Nephron (organoid): ENCODE measurements around the gene NRG2.

Experiments
- H3K27ac Mint-ChIP-seq, 3 experiments: 2 replicates each; pipeline ENCODE4 v1.8.0; 2020; ENCODE audit warnings: mixed read lengths in 3 of 3, mild to moderate bottlenecking in 2 of 3, moderate library complexity in 1 of 3
- H3K27me3 Mint-ChIP-seq: 2 replicates; pipeline ENCODE4 v1.8.0; 2021; ENCODE audit warnings: low read depth, mild to moderate bottlenecking, moderate library complexity, mixed read lengths
- H3K36me3 Mint-ChIP-seq: 2 replicates; pipeline ENCODE4 v1.8.0; 2020; ENCODE audit warnings: low read depth, mixed read lengths
- H3K4me1 Mint-ChIP-seq: 2 replicates; pipeline ENCODE4 v1.8.0; 2020; ENCODE audit warnings: mixed read lengths
- H3K4me3 Mint-ChIP-seq, 3 experiments: 2 replicates each; pipeline ENCODE4 v1.8.0; 2020; ENCODE audit warnings: mild to moderate bottlenecking in 3 of 3, mixed read lengths in 3 of 3, moderate library complexity in 2 of 3
- H3K9me3 Mint-ChIP-seq: 2 replicates; pipeline ENCODE4 v1.8.0; 2020; ENCODE audit warnings: mixed read lengths
- CTCF ChIP-seq, 3 experiments: fragments of 200-600 bp; sonication (generic); IDR thresholded peaks; one replicate each; pipeline ENCODE4 v1.5.0; 2021; ENCODE audit warnings: antibody characterized with exemption in 3 of 3; ENCODE audit not compliant: unreplicated experiment in 3 of 3

Gene NRG2

DNA sequence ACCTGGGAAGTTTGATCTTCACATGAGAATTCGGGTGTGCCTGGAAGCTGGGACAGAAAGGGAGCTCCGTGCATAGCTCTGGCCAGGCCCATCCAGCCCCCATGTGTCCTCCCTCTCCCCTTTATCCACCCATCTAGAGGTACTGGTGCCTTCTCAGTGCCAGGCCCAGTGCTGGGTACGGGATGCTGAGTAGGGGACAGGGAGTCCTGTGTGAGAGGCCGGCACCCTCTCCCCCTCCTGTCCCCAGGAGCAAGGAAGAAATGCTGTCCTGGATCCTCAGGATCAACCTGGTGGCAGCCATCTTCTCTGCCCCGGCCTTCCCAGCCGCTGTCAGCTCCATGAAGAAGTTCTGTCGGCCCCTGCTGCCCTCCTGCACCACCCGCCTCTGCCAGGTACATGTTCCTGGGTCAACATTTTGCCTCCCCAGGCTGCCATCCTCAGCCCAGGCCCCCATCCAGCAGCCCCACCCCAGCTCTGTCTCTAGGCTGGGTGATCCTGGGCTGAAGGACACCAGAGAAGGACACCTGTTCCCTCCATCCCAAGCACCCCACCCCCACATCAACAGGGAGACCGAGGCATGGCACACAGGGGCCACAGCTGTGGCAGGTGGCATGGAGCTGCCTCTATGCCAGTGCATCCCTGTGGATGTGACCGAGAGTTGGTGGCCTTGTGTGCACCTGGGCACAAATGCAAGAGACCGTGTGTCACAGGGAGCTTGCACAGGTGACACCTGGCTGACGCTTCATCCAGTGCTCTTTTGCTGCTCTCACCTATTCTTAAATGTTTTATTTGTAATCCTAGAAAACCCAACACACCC, 204.5 kb downstream of the NRG2 start:
- no peaks in the 10 kb centered on the region for H3K36me3 Mint-ChIP-seq
- H3K4me1 Mint-ChIP-seq: no peaks in the 10 kb centered on the region
- no peak overlapping the region for H3K4me3 Mint-ChIP-seq
- H3K27me3 Mint-ChIP-seq: peaks cover 39% of the 10 kb centered on the region
- TF ChIP-seq CTCF (IDR thresholded peaks at IDR 0.05; ENCODE audit: unreplicated experiment in 3 of 3): no peak
- H3K9me3 Mint-ChIP-seq: no peaks in the 10 kb centered on the region
- H3K27ac Mint-ChIP-seq: no peak overlapping the region

GRCh38 chr5:139837711-139838380, 205.3 kb downstream of the NRG2 start:
- Mint-ChIP-seq H3K4me3 (no peak overlapping the region), H3K36me3 (no peaks in the 10 kb centered on the region), H3K27me3 (peaks cover 45% of the 10 kb centered on the region), H3K4me1 (no peaks in the 10 kb centered on the region), H3K27ac (no peak overlapping the region), H3K9me3 (no peaks in the 10 kb centered on the region)
- no peak for TF ChIP-seq CTCF (IDR thresholded peaks at IDR 0.05; ENCODE audit: unreplicated experiment in 3 of 3)

DNA sequence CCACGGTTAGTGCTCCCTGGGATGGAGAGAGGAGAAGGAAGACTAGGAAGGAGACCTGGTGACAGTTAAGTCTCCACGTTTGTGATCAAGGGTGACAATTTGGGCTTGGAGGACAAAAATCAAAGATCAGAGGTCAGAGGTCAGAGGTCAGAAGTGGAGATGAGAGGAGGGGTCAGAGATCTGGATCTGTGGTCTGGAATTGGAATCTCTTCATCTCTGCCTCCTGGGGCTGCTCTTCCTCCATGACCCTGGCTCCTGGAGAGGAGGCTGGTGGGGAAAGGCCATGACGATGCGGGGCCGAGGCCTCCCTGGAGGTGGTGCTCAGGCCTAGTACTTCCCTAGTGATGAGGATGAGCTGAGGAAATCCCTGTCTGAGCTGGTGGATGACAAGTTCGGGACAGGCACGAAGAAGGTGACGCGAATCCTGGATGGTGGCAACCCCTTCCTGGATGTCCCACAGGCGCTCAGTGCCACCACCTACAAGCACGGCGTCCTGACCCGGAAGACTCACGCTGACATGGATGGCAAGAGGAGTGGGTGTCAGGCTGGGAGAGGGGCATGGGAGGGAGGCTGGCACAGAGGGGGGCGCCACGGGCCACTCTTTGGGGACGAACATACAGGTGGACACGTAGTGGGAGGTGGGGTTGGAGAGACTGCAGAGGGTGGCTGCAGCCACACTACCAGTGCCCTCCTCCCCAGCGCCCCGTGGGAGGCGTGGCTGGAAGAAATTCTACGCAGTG, 206.5 kb downstream of the NRG2 start:
- no peak for TF ChIP-seq CTCF (IDR thresholded peaks at IDR 0.05; ENCODE audit: unreplicated experiment in 3 of 3)
- Mint-ChIP-seq H3K27ac (no peak overlapping the region), H3K4me1 (no peaks in the 10 kb centered on the region), H3K4me3 (no peak overlapping the region), H3K36me3 (no peaks in the 10 kb centered on the region), H3K9me3 (no peaks in the 10 kb centered on the region), H3K27me3 (peaks cover 50% of the 10 kb centered on the region)

GRCh38 chr5:139835656-139836055, 207.4 kb downstream of the NRG2 start:
- Mint-ChIP-seq H3K27me3 (peaks cover 56% of the 10 kb centered on the region), H3K4me1 (no peaks in the 10 kb centered on the region), H3K9me3 (peaks cover 4% of the 10 kb centered on the region), H3K27ac (no peak overlapping the region), H3K36me3 (no peaks in the 10 kb centered on the region), H3K4me3 (no peak overlapping the region)
- no peak for TF ChIP-seq CTCF (IDR thresholded peaks at IDR 0.05; ENCODE audit: unreplicated experiment in 3 of 3)

- no peaks in the 10 kb centered on the region for H3K4me1 Mint-ChIP-seq
- H3K4me3 Mint-ChIP-seq: no peak overlapping the region
- H3K9me3 Mint-ChIP-seq: peaks cover 6% of the 10 kb centered on the region
- H3K27me3 Mint-ChIP-seq: peaks cover 52% of the 10 kb centered on the region
- H3K27ac Mint-ChIP-seq: no peak overlapping the region
- no peak for TF ChIP-seq CTCF (IDR thresholded peaks at IDR 0.05; ENCODE audit: unreplicated experiment in 3 of 3)
- H3K36me3 Mint-ChIP-seq: no peaks in the 10 kb centered on the region
These were observed 209.6 kb downstream of the NRG2 start for GRCh38 chr5:139833525-139833924.
